ENCODE data around the gene RHOT2. TPM values are rescaled to one million over a fixed set of nuclear protein-coding genes. Genes with fewer than 3 reads are reported as not detected.

RHOT2 gene
- total and polyA plus RNA-seq, 10 of the 15 experiments (the other 5 are each of a cell fraction or from before 2014, with no cell fraction given) = 3.7 to 174 (median 69.8) TPM

GRCh38 chr16:657487-657886 is 10.4 kb upstream of the RHOT2 start (continued):
- no peak for TF ChIP-seq RELB (IDR thresholded peaks at IDR 0.05; ENCODE audit: low read depth)

GRCh38 chr16:658679-659571 is 9.0 kb upstream of the RHOT2 start:
- intact Hi-C loops (cut with micrococcal nuclease; ENCODE audit: unreplicated experiment) = no loop called here
- H3K27me3 ChIP-seq (replicated peaks in 1 of 2; ENCODE audit: control insufficient read depth in 2 of 2, insufficient read depth in 2 of 2, low read length in 1 of 2) = no peaks in the 10 kb centered on the region
- no peaks in the 10 kb centered on the region for H3K9me3 ChIP-seq (replicated peaks; ENCODE audit: control insufficient read depth, insufficient read depth, low read length)
- H3K4me2 ChIP-seq (ENCODE audit: control insufficient read depth, insufficient read depth) = no peak overlapping the region
- no peak overlapping the region for H3K9ac ChIP-seq (ENCODE audit: control insufficient read depth, insufficient read depth, low read length)
- ChIA-PET SMC1A (ENCODE audit: uncharacterized antibody, unreplicated experiment) (no interaction called here), POLR2A (no interaction called here), CTCF (interaction anchor here (1.2 to 1.4 kb wide), 2 partner anchors 10 to 11 kb away, joined by 3 to 5 read pairs; no protein-coding TSS in a partner anchor), RAD21 (ENCODE audit: unreplicated experiment) (no interaction called here)
- DNase-seq (ENCODE audit: low read depth, low spot score) (no peak), ATAC-seq (no peak), FAIRE-seq (no peak)
- no peaks in the 10 kb centered on the region; a peak in 2 of 4 replicates for H3K36me3 ChIP-seq (ENCODE audit: control insufficient read depth in 2 of 2, insufficient read depth in 2 of 2, low read length in 1 of 2)
- in situ Hi-C loops (cut with MboI) = no loop called here
- H2AFZ ChIP-seq (ENCODE audit: control insufficient read depth, low read depth, low read length) = no peak overlapping the region
- no peak overlapping the region for H3K27ac ChIP-seq (ENCODE audit: control insufficient read depth, insufficient read depth)
- H3K4me3 ChIP-seq = no peak overlapping the region
- BruUV-seq (replicated peaks) = no TSS peak
- H3K79me2 ChIP-seq (ENCODE audit: control insufficient read depth, insufficient read depth, low read length) = no peaks in the 10 kb centered on the region
- H3K4me1 ChIP-seq (ENCODE audit: control insufficient read depth, insufficient read depth, low read length) = peaks cover 3% of the 10 kb centered on the region; the same call in 1 of the 2 replicates
- H4K20me1 ChIP-seq (ENCODE audit: control insufficient read depth, insufficient read depth) = no peaks in the 10 kb centered on the region
- WGBS (ENCODE audit: insufficient coverage, insufficient replicate concordance, low lambda C conversion rate, missing lambda C conversion rate) = 88% methylated on average over 33 of the region's 35 CpGs
- no peak for TF ChIP-seq PKNOX1 (IDR thresholded peaks at IDR 0.05)
- no peak for TF ChIP-seq ZNF274 (IDR thresholded peaks at IDR 0.05; ENCODE audit: insufficient read depth, insufficient read length)
- no peak for TF ChIP-seq SMAD5 (IDR thresholded peaks at IDR 0.05; ENCODE audit: low read depth)
- TF ChIP-seq STAT1 (conservative IDR thresholded peaks at IDR 0.05) = no peak
- TF ChIP-seq PAX8 (IDR thresholded peaks at IDR 0.05) = no peak
- no peak for TF ChIP-seq NR2C2 (IDR thresholded peaks at IDR 0.05; ENCODE audit: borderline replicate concordance, control insufficient read depth, insufficient read length, low read depth)
- no peak for TF ChIP-seq ETV6 (conservative IDR thresholded peaks at IDR 0.05 in 1 of 2, IDR thresholded peaks at IDR 0.05 in 1 of 2; ENCODE audit: borderline replicate concordance in 1 of 2, low read depth in 1 of 2)
- TF ChIP-seq FOXM1 (IDR thresholded peaks at IDR 0.05; ENCODE audit: low read depth, low read length) = no peak
- TF ChIP-seq ZBTB40 (IDR thresholded peaks at IDR 0.05; ENCODE audit: borderline replicate concordance) = no peak
- TF ChIP-seq CBFB (IDR thresholded peaks at IDR 0.05; ENCODE audit: low read depth) = no peak
- TF ChIP-seq ZZZ3 (IDR thresholded peaks at IDR 0.05; ENCODE audit: control insufficient read depth, insufficient read length, low read depth) = no peak

All from GM12878 (cell line).